Progenitor cell of endocrine pancreas (in vitro differentiated cells): Measurements from ENCODE around the gene ALKBH8. TPM values are rescaled to one million over a fixed set of nuclear protein-coding genes. Genes with fewer than 3 reads are reported as not detected.

ENCODE experiments used
- DNase-seq: peaks from one replicate; pipeline ENCODE4 v3.0.0; 2021; ENCODE audit warnings: low spot score; ENCODE audit not compliant: unreplicated experiment
- H3K27ac Mint-ChIP-seq: 2 replicates; pipeline ENCODE4 v1.8.0; 2021; ENCODE audit warnings: mild to moderate bottlenecking, moderate library complexity, mixed read lengths
- H3K27me3 Mint-ChIP-seq: 2 replicates; pipeline ENCODE4 v1.8.0; 2021; ENCODE audit warnings: mixed read lengths
- H3K36me3 Mint-ChIP-seq: 2 replicates; pipeline ENCODE4 v1.8.0; 2022; ENCODE audit warnings: mixed read lengths; ENCODE audit not compliant: insufficient read depth
- H3K4me1 Mint-ChIP-seq: 2 replicates; pipeline ENCODE4 v1.8.0; 2021; ENCODE audit warnings: low read depth, mixed read lengths
- H3K4me3 Mint-ChIP-seq: 2 replicates; pipeline ENCODE4 v1.8.0; 2021; ENCODE audit warnings: low read depth, mild to moderate bottlenecking, moderate library complexity, mixed read lengths
- H3K9me3 Mint-ChIP-seq: 2 replicates; pipeline ENCODE4 v1.8.0; 2021; ENCODE audit warnings: low read depth, mixed read lengths
- CTCF ChIP-seq: fragments of 200-600 bp; sonication (generic); IDR thresholded peaks from one replicate; pipeline ENCODE4 v1.5.0; 2021; ENCODE audit warnings: antibody characterized with exemption, mild to moderate bottlenecking; ENCODE audit not compliant: unreplicated experiment
- total RNA-seq: library from RNA; stranded (reverse); gene quantifications from 2 replicates; pipeline ENCODE4 v1.2.1, GENCODE V29; 2021

Gene ALKBH8
- total RNA-seq, 1 donor from 2014 or later, result 6.9 TPM

GRCh38 chr11:107478922-107479321 is 86.6 kb downstream of the ALKBH8 start:
- no peaks in the 10 kb centered on the region for H3K36me3 Mint-ChIP-seq
- no peak overlapping the region for H3K27ac Mint-ChIP-seq
- H3K27me3 Mint-ChIP-seq, result no peaks in the 10 kb centered on the region
- no peak for DNase-seq
- no peak for TF ChIP-seq CTCF
- H3K4me1 Mint-ChIP-seq, result no peaks in the 10 kb centered on the region
- no peaks in the 10 kb centered on the region for H3K9me3 Mint-ChIP-seq
- H3K4me3 Mint-ChIP-seq, result no peak overlapping the region

GRCh38 chr11:107477820-107478219 is 87.7 kb downstream of the ALKBH8 start:
- no peak for TF ChIP-seq CTCF

GRCh38 chr11:107473792-107474191 is 91.7 kb downstream of the ALKBH8 start:
- no peak for DNase-seq
- H3K27me3 Mint-ChIP-seq, result peaks cover 3% of the 10 kb centered on the region
- no peak overlapping the region for H3K4me3 Mint-ChIP-seq
- no peaks in the 10 kb centered on the region for H3K9me3 Mint-ChIP-seq
- no peaks in the 10 kb centered on the region for H3K36me3 Mint-ChIP-seq
- H3K4me1 Mint-ChIP-seq, result no peaks in the 10 kb centered on the region
- TF ChIP-seq CTCF, result no peak
- H3K27ac Mint-ChIP-seq, result no peak overlapping the region

More at GRCh38 chr11:107477820-107478219, 87.7 kb downstream of the ALKBH8 start:
- H3K27me3 Mint-ChIP-seq, result no peaks in the 10 kb centered on the region
- no peak overlapping the region for H3K4me3 Mint-ChIP-seq
- no peak overlapping the region for H3K27ac Mint-ChIP-seq
- H3K4me1 Mint-ChIP-seq, result no peaks in the 10 kb centered on the region
- H3K36me3 Mint-ChIP-seq, result no peaks in the 10 kb centered on the region
- no peaks in the 10 kb centered on the region for H3K9me3 Mint-ChIP-seq
- DNase-seq, result no peak

GRCh38 chr11:107472966-107473365 is 92.6 kb downstream of the ALKBH8 start:
- no peaks in the 10 kb centered on the region for H3K9me3 Mint-ChIP-seq
- DNase-seq, result no peak
- H3K27me3 Mint-ChIP-seq, result peaks cover 6% of the 10 kb centered on the region
- no peaks in the 10 kb centered on the region for H3K4me1 Mint-ChIP-seq
- H3K27ac Mint-ChIP-seq, result no peak overlapping the region
- TF ChIP-seq CTCF, result no peak
- no peak overlapping the region for H3K4me3 Mint-ChIP-seq
- no peaks in the 10 kb centered on the region for H3K36me3 Mint-ChIP-seq

- Mint-ChIP-seq H3K4me3 (no peak overlapping the region), H3K4me1 (no peaks in the 10 kb centered on the region), H3K27ac (no peak overlapping the region), H3K9me3 (peaks cover 5% of the 10 kb centered on the region), H3K36me3 (no peaks in the 10 kb centered on the region), H3K27me3 (peaks cover 18% of the 10 kb centered on the region)
- TF ChIP-seq CTCF, result no peak
- DNase-seq, result no peak
These were observed 96.9 kb downstream of the ALKBH8 start for GRCh38 chr11:107468596-107468995.
